K562 (cell line): Measurements from ENCODE around the gene TOR1B. TPM values are rescaled to one million over a fixed set of nuclear protein-coding genes. Genes with fewer than 3 reads are reported as not detected.
A peak's percentile ranks its signal among the peaks of the same experiment; 100 is the strongest.

Source experiments
- ARHGAP35 ChIP-seq: fragments of 450-650 bp; IDR thresholded peaks from 2 replicates; pipeline ENCODE4 v1.6.1; 2018; ENCODE audit not compliant: partially characterized antibody
- BACH1 ChIP-seq: fragments of 200-800 bp; sonication (Bioruptor generic); IDR thresholded peaks from 2 replicates; pipeline ENCODE4 v1.6.1; 2016; ENCODE audit warnings: missing genetic modification characterization, missing compliant biosample characterization
- ETV5 ChIP-seq: sonication (generic); formaldehyde crosslinking; IDR thresholded peaks from 2 replicates; pipeline ENCODE4 v1.4.0; 2020; ENCODE audit warnings: low read depth, mild to moderate bottlenecking, missing genetic modification reagents
- GTF2F1 ChIP-seq: IDR thresholded peaks from 2 replicates; pipeline ENCODE4 v1.6.1; 2011; ENCODE audit warnings: low read depth, low read length, improper control_type of control experiment
- HMG20A ChIP-seq: fragments of 450-650 bp; formaldehyde crosslinking; conservative IDR thresholded peaks from 2 replicates; pipeline ENCODE4 v1.4.0; 2020; ENCODE audit warnings: mild to moderate bottlenecking, mixed read lengths
- HNRNPL ChIP-seq: fragments of 200-400 bp; formaldehyde crosslinking; IDR thresholded peaks from 2 replicates; pipeline ENCODE4 v1.6.1; 2017; ENCODE audit warnings: low read depth, mild to moderate bottlenecking, low read length
- HNRNPUL1 ChIP-seq: fragments of 200-400 bp; formaldehyde crosslinking; IDR thresholded peaks from 2 replicates; pipeline ENCODE4 v1.6.1; 2017; ENCODE audit warnings: low read length
- KDM2B ChIP-seq: fragments of 250-450 bp; sonication (Bioruptor Pico); IDR thresholded peaks from 2 replicates; pipeline ENCODE4 v1.8.0; 2021; ENCODE audit warnings: mild to moderate bottlenecking, moderate library complexity
- NCOA6 ChIP-seq: fragments of 450-650 bp; IDR thresholded peaks from 2 replicates; pipeline ENCODE4 v1.6.1; 2017; ENCODE audit warnings: mild to moderate bottlenecking
- SETDB1 ChIP-seq: IDR thresholded peaks from one replicate; pipeline ENCODE4 v1.6.1; 2012; ENCODE audit warnings: low read length, control low read depth, inconsistent platforms
- SMAD2 ChIP-seq: fragments of 150-350 bp; IDR thresholded peaks from 2 replicates; pipeline ENCODE4 v1.6.1; 2014; ENCODE audit warnings: low read depth, mild to moderate bottlenecking, low read length
- SMAD4 ChIP-seq: fragments of 250-450 bp; sonication (Bioruptor Pico); conservative IDR thresholded peaks from 2 replicates; pipeline ENCODE4 v1.8.0; 2021; ENCODE audit warnings: inconsistent platforms, mild to moderate bottlenecking, moderate library complexity
- SMARCE1 ChIP-seq: fragments of 450-650 bp; IDR thresholded peaks from 2 replicates; pipeline ENCODE4 v1.7.1; 2016; ENCODE audit warnings: mild to moderate bottlenecking
- SMC3 ChIP-seq: conservative IDR thresholded peaks from 2 replicates; pipeline ENCODE4 v1.6.1; 2011; ENCODE audit warnings: low read depth, low read length, improper control_type of control experiment; ENCODE audit not compliant: insufficient read depth
- TEAD1 ChIP-seq, 2 experiments: fragments of 450-650 bp in 1 of 2; sonication (generic) in 1 of 2; formaldehyde crosslinking; IDR thresholded peaks; 2 replicates each; pipeline versions ENCODE4 v1.4.0 to v1.8.0; 2020 to 2022; ENCODE audit warnings: mild to moderate bottlenecking in 2 of 2, missing genetic modification reagents in 1 of 2
- ZC3H4 ChIP-seq: sonication (generic); formaldehyde crosslinking; IDR thresholded peaks from 2 replicates; pipeline ENCODE4 v1.9.0; 2021; ENCODE audit warnings: missing genetic modification reagents, borderline replicate concordance
- ZNF146 ChIP-seq: IDR thresholded peaks from one replicate; pipeline ENCODE4 v1.6.1; 2018; ENCODE audit warnings: missing compliant biosample characterization; ENCODE audit not compliant: unreplicated experiment
- ZNF165 ChIP-seq: fragments of 250-450 bp; sonication (Bioruptor Pico); IDR thresholded peaks from 2 replicates; pipeline ENCODE4 v1.4.0; 2020; ENCODE audit warnings: borderline replicate concordance
- ZNF274 ChIP-seq: IDR thresholded peaks from 2 replicates; pipeline ENCODE4 v1.6.1; 2011; ENCODE audit warnings: low read depth, mild to moderate bottlenecking, low read length, moderate library complexity, borderline replicate concordance
- ZNF282 ChIP-seq: sonication (generic); formaldehyde crosslinking; IDR thresholded peaks from 2 replicates; pipeline ENCODE4 v1.8.1; 2023; ENCODE audit warnings: missing genetic modification reagents
- polyA plus RNA-seq, 8 experiments: library from polyadenylated mRNA; depleted of rRNA in 4 of 8; stranded (reverse) in 5 of 8; unstranded in 3 of 8; fragments of >200 nt; fragmentation: Nextera tagmentation in 2 of 8; fragmentation: Illumina TruSeq in 1 of 8; extraction: Ambion mirVana in 2 of 8; extraction: Trizol in 1 of 8; gene quantifications; 2 replicates each; pipeline versions ENCODE4 v1.2.1 to v1.2.3, GENCODE V29; 2011 to 2014; ENCODE audit warnings: inconsistent platforms in 1 of 8, missing spikeins in 1 of 8
- total RNA-seq, 7 experiments: library from RNA; depleted of rRNA in 6 of 7; stranded (reverse); fragments of >200 nt in 6 of 7; fragmentation: Illumina TruSeq in 2 of 7; extraction: Trizol in 2 of 7; gene quantifications; 2 replicates each; pipeline versions ENCODE4 v1.2.1 to v1.2.3, GENCODE V29; 2011 to 2021; ENCODE audit warnings: low replicate concordance in 1 of 7
- TF ChIP-seq, protein P1 (sequence below): fragments of 250-450 bp; sonication (Bioruptor Pico); IDR thresholded peaks from 2 replicates; pipeline ENCODE4 v1.6.1; 2021; ENCODE audit warnings: mild to moderate bottlenecking
- TF ChIP-seq, protein P2 (sequence below): fragments of 250-450 bp; sonication (Bioruptor Pico); IDR thresholded peaks from 2 replicates; pipeline ENCODE4 v1.8.0; 2021; ENCODE audit warnings: mild to moderate bottlenecking, moderate library complexity
- TF ChIP-seq, protein P3 (sequence below): sonication (generic); formaldehyde crosslinking; IDR thresholded peaks from 2 replicates; pipeline ENCODE4 v1.8.0; 2022; ENCODE audit warnings: missing genetic modification reagents, mild to moderate bottlenecking, borderline replicate concordance
- TF ChIP-seq, protein P4 (sequence below): IDR thresholded peaks from 3 replicates; pipeline ENCODE4 v1.6.1; 2011; ENCODE audit warnings: borderline replicate concordance, mild to moderate bottlenecking; ENCODE audit not compliant: insufficient read length, insufficient read depth
- TF ChIP-seq, protein P5 (sequence below): sonication (generic); formaldehyde crosslinking; IDR thresholded peaks from 2 replicates; pipeline ENCODE4 v1.8.0; 2022; ENCODE audit warnings: mild to moderate bottlenecking, missing genetic modification reagents

TOR1B gene
- total and polyA plus RNA-seq, 9 of the 15 experiments (the other 6 are each of a cell fraction or from before 2014, with no cell fraction given), result 4.2 to 36.5 (median 24.6) TPM

DNA sequence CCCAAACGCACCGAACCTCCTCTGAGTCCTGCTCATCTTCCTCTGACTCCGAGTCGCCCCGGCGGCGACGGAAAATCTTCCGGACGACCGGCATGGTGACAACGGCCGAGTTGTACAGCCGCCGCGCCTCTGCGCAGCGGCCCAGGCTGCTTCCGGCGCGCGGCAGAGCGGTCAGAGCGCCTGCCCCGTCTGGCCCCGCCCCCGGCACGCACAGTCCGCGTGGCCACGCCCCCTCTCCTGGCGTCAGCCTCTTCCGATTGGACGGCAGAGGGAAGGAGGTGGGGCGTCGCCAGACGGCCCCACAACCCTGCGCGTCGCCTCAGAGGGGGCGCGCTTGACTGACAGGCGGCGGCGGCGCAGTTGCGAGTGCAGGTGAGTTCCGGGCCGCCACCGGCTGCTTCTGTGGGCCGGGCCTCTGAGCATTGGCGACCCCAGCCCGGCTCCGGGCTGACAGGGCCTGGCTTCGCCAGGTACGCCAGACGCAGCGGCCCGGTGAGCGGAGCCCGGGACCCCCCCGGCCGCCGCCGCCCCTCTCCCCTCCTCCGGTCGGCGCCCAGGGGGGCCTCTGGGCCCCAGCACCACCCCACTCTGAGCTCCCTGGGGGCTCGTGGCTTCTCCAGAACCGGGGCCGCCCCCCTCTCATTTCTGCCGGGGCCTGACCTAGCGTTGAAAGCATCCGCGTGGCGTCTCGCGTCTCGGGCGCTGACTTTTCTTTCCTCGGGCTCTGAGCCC, 32.3 kb downstream of the TOR1B start, which contains the start of the genes C9orf78 and USP20 (continued):
- TF ChIP-seq TEAD1 (CRISPR knock-in tag; IDR thresholded peaks at IDR 0.05) (0 out of 4 replicates have a peak, but pooled peaks of 1 of the 2 experiments have one; percentile 40), ARHGAP35 (no peak), KDM2B (CRISPR knock-in tag) (peak; percentile 87; the same call in 1 of the 2 replicates), BACH1 (no peak), ETV5 (CRISPR knock-in tag) (no peak; the same call in 1 of the 2 replicates), ZNF165 (0 out of 2 replicates have a peak, but pooled peaks have one; percentile 29), ZC3H4 (CRISPR knock-in tag) (no peak), SMARCE1 (no peak), SMAD2 (no peak), SMC3 (no peak), HMG20A (no peak), ZNF274 (no peak; the same call in 1 of the 2 replicates), ZNF282 (CRISPR knock-in tag) (no peak), GTF2F1 (no peak; the same call in 1 of the 2 replicates), SETDB1 (no peak), HNRNPUL1 (no peak), SMAD4 (peak; percentile 67), HNRNPL (no peak), NCOA6 (no peak), ZNF146 (CRISPR knock-in tag) (no peak)
- TF ChIP-seq, protein P1, sequence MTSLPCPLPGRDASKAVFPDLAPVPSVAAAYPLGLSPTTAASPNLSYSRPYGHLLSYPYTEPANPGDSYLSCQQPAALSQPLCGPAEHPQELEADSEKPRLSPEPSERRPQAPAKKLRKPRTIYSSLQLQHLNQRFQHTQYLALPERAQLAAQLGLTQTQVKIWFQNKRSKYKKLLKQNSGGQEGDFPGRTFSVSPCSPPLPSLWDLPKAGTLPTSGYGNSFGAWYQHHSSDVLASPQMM (CRISPR knock-in tag), result no peak
- TF ChIP-seq, protein P2, sequence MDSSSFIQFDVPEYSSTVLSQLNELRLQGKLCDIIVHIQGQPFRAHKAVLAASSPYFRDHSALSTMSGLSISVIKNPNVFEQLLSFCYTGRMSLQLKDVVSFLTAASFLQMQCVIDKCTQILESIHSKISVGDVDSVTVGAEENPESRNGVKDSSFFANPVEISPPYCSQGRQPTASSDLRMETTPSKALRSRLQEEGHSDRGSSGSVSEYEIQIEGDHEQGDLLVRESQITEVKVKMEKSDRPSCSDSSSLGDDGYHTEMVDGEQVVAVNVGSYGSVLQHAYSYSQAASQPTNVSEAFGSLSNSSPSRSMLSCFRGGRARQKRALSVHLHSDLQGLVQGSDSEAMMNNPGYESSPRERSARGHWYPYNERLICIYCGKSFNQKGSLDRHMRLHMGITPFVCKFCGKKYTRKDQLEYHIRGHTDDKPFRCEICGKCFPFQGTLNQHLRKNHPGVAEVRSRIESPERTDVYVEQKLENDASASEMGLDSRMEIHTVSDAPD (CRISPR knock-in tag), result no peak
- TF ChIP-seq, protein P3, sequence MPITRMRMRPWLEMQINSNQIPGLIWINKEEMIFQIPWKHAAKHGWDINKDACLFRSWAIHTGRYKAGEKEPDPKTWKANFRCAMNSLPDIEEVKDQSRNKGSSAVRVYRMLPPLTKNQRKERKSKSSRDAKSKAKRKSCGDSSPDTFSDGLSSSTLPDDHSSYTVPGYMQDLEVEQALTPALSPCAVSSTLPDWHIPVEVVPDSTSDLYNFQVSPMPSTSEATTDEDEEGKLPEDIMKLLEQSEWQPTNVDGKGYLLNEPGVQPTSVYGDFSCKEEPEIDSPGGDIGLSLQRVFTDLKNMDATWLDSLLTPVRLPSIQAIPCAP (CRISPR knock-in tag), result no peak
- TF ChIP-seq, protein P4, sequence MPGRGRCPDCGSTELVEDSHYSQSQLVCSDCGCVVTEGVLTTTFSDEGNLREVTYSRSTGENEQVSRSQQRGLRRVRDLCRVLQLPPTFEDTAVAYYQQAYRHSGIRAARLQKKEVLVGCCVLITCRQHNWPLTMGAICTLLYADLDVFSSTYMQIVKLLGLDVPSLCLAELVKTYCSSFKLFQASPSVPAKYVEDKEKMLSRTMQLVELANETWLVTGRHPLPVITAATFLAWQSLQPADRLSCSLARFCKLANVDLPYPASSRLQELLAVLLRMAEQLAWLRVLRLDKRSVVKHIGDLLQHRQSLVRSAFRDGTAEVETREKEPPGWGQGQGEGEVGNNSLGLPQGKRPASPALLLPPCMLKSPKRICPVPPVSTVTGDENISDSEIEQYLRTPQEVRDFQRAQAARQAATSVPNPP, result no peak
- TF ChIP-seq, protein P5, sequence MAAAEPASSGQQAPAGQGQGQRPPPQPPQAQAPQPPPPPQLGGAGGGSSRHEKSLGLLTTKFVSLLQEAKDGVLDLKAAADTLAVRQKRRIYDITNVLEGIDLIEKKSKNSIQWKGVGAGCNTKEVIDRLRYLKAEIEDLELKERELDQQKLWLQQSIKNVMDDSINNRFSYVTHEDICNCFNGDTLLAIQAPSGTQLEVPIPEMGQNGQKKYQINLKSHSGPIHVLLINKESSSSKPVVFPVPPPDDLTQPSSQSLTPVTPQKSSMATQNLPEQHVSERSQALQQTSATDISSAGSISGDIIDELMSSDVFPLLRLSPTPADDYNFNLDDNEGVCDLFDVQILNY, result no peak
